ENCODE data around the gene NTSR1.

Gene NTSR1

DNA sequence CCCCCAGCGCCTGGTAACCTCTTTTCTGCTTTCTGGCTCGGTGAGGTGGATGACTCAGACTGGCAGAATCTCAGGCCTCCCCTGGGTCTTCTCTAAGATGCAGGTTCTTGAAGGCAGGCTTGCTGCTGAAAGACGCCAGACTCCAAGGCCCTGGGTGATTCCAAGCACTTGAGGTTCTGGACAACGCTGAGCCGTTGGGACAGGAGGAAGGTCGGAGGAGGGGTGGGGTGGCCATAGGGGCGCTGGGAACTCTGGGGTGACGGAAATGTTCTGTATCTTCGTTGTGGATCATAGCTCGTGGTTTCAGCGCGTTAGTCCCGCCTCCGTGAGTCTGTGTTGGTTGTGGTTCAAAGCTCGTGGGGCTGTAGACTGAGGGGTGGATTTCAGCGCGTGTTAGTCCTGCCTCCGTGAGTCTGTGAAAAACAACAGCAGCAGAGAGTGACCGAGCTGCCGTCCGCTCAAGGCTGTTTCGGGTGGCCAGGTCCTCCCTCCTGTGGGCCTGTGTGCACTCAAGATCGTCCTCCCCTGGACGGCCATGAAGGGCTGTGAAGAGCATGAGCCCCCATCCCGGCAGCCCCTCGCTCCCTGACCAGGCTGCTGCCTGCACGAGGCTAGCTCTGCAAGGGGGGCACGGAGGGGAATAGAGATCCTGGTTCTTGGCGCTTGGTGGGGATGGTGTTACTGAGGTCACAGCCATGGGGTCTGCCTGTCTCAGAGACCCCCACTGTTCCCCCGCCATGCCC, 7.7 kb downstream of the NTSR1 start:
- Histone ChIP-seq H3K36me3 (no peaks in the 10 kb centered on the region), H3K27me3 (peaks cover 6% of the 10 kb centered on the region), H3K4me3 (ENCODE audit: low read depth, low read length) (no peak overlapping the region), H3K9me3 (peaks cover 4% of the 10 kb centered on the region), H3K4me1 (no peaks in the 10 kb centered on the region)
- TF ChIP-seq, protein P1, sequence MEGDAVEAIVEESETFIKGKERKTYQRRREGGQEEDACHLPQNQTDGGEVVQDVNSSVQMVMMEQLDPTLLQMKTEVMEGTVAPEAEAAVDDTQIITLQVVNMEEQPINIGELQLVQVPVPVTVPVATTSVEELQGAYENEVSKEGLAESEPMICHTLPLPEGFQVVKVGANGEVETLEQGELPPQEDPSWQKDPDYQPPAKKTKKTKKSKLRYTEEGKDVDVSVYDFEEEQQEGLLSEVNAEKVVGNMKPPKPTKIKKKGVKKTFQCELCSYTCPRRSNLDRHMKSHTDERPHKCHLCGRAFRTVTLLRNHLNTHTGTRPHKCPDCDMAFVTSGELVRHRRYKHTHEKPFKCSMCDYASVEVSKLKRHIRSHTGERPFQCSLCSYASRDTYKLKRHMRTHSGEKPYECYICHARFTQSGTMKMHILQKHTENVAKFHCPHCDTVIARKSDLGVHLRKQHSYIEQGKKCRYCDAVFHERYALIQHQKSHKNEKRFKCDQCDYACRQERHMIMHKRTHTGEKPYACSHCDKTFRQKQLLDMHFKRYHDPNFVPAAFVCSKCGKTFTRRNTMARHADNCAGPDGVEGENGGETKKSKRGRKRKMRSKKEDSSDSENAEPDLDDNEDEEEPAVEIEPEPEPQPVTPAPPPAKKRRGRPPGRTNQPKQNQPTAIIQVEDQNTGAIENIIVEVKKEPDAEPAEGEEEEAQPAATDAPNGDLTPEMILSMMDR (IDR thresholded peaks at IDR 0.05; ENCODE audit: low read depth, low read length) = no peak
- no peak for DNase-seq

DNA sequence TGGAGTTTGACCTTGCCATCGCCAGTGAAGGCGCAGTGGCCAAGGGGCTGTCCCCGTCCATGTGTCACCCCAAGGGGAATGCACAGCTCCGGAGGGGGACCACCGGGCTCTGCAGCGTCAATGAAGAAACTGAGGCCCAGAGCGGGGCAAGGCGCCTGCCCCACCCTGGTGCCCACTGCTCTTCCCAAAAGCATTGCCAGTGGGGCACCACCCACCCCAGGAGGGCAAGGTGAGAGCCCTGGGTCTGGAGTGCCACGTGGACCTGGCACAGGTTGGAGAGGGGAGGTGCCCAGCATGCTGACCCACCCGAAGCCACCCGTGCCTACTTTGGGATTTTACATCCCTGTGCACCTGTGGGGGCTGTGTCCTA, 8.3 kb downstream of the NTSR1 start:
- no peaks in the 10 kb centered on the region for H3K4me1 ChIP-seq
- no peak overlapping the region for H3K4me3 ChIP-seq (ENCODE audit: low read depth, low read length)
- no peaks in the 10 kb centered on the region for H3K36me3 ChIP-seq
- H3K27me3 ChIP-seq = peaks cover 8% of the 10 kb centered on the region
- peaks cover 9% of the 10 kb centered on the region for H3K9me3 ChIP-seq
- TF ChIP-seq, protein P1 (IDR thresholded peaks at IDR 0.05; ENCODE audit: low read depth, low read length) = no peak
- no peak for DNase-seq

DNA sequence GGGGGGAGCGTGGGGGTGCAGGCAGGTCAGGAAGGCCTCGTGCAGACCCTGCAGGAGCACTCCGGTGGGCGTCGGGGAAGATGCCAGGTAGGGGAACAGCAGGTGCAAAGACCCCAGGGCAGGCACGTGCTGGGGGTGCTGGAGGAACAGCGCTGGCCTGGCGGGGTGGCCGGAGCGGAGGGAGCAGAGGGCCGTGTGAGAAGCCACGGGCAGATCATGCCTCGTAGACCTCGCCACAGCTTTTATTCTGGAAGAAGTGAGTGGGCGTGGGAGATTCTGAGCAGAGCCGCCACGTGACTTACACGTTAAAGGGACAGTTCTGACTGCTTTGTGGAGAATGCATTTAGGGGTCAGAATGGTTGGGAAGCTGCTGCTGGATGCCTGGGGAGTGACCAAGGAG, 9.3 kb downstream of the NTSR1 start:
- TF ChIP-seq, protein P1 (IDR thresholded peaks at IDR 0.05; ENCODE audit: low read depth, low read length) = no peak
- peaks cover 12% of the 10 kb centered on the region for H3K9me3 ChIP-seq
- H3K27me3 ChIP-seq = peaks cover 17% of the 10 kb centered on the region
- no peaks in the 10 kb centered on the region for H3K4me1 ChIP-seq
- DNase-seq = no peak
- H3K4me3 ChIP-seq (ENCODE audit: low read depth, low read length) = no peak overlapping the region
- no peaks in the 10 kb centered on the region for H3K36me3 ChIP-seq

DNA sequence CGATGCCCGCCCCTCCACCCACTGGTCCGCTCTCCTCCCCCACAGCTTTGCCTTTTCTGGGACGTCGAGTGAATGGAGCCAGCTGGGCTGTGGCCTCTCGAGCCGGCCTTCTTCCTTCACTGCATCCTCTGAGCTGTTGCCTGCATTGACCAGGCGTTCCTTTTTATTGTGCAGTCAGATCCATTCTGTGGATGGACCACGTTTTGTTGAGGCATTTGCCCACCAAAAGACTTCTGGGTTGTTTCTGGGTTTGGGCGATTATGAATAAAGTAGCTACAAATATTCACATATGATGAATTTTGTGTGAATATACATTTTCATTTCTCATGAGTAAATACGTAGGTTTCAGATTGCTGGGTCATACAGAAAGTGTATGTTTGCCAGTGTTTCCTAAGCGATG, 9.9 kb downstream of the NTSR1 start:
- H3K36me3 ChIP-seq = no peaks in the 10 kb centered on the region
- peaks cover 12% of the 10 kb centered on the region for H3K9me3 ChIP-seq
- no peak for DNase-seq
- peaks cover 23% of the 10 kb centered on the region for H3K27me3 ChIP-seq
- H3K4me3 ChIP-seq (ENCODE audit: low read depth, low read length) = no peak overlapping the region
- TF ChIP-seq, protein P1 (IDR thresholded peaks at IDR 0.05; ENCODE audit: low read depth, low read length) = no peak
- H3K4me1 ChIP-seq = no peaks in the 10 kb centered on the region

DNA sequence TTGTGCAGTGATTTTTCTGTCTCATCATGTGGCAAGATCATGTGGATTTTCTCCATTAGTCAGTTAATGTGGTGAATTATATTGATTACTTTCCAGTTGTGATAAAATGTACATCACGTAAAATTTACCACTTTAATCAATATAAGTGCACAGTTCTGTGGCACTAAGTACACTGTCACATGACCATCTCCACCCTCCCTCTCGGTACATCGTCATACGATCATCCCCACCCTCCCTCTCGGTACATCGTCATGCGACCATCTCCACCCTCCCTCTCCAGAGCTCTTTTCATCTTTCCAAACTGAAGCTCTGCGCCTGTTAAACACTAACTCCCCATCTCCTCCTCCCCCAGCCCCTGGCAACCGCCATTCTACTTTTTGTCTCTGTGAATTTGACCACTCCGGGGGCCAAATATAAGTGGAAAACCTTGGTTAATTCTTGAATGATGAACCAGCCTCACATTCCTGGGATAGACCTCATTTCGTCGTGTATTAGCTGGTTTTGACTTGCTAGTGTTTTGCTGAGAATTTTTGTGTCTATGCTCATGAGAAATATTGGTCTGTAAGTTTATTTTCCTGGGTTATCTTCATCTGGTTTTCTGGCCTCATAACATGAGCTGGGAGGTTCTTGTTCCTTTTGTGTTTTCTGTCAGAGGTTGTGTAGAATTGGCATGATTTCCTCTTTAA, 10.8 kb downstream of the NTSR1 start:
- peaks cover 12% of the 10 kb centered on the region for H3K9me3 ChIP-seq
- no peaks in the 10 kb centered on the region for H3K4me1 ChIP-seq
- DNase-seq = no peak
- no peaks in the 10 kb centered on the region for H3K36me3 ChIP-seq
- peaks cover 28% of the 10 kb centered on the region for H3K27me3 ChIP-seq
- no peak overlapping the region for H3K4me3 ChIP-seq (ENCODE audit: low read depth, low read length)
- TF ChIP-seq, protein P1 (IDR thresholded peaks at IDR 0.05; ENCODE audit: low read depth, low read length) = no peak

Measured in BE2C (cell line).